GM21515 (cell line): ENCODE data around the gene ANKRD9.

Experiments
- ATAC-seq: cut with Tn5 transposase; IDR thresholded peaks from one replicate; pipeline ENCODE4 v1.9.1; 2021; ENCODE audit not compliant: unreplicated experiment

The ANKRD9 gene

GRCh38 chr14:102513899-102514772 is 4.6 kb upstream of the ANKRD9 start:
- ATAC-seq = no peak

GRCh38 chr14:102512793-102513300 is 3.3 kb upstream of the ANKRD9 start:
- ATAC-seq = no peak

GRCh38 chr14:102511538-102511937 is 2.0 kb upstream of the ANKRD9 start:
- no peak for ATAC-seq

GRCh38 chr14:102510616-102511520 is 1.3 kb upstream of the ANKRD9 start:
- ATAC-seq = no peak

GRCh38 chr14:102508774-102509745 is 516 bp downstream of the ANKRD9 start:
- ATAC-seq = peak; percentile 14

GRCh38 chr14:102508410-102508773 is 1.2 kb downstream of the ANKRD9 start:
- no peak for ATAC-seq

GRCh38 chr14:102507857-102508312 is 1.7 kb downstream of the ANKRD9 start:
- no peak for ATAC-seq

GRCh38 chr14:102507081-102507856 is 2.3 kb downstream of the ANKRD9 start:
- no peak for ATAC-seq

- ATAC-seq = no peak
These were observed 3.0 kb downstream of the ANKRD9 start for GRCh38 chr14:102506626-102506925.

- ATAC-seq = no peak
These were observed 3.6 kb downstream of the ANKRD9 start for GRCh38 chr14:102505775-102506625.

GRCh38 chr14:102505000-102505619 is 4.5 kb downstream of the ANKRD9 start:
- no peak for ATAC-seq

- no peak for ATAC-seq
These were observed 5.1 kb downstream of the ANKRD9 start for GRCh38 chr14:102504328-102504999.

GRCh38 chr14:102503641-102504327 is 5.8 kb downstream of the ANKRD9 start:
- ATAC-seq = no peak

- ATAC-seq = no peak
These were observed 7.0 kb downstream of the ANKRD9 start for GRCh38 chr14:102502571-102502970.

- ATAC-seq = no peak
These were observed 7.7 kb downstream of the ANKRD9 start for GRCh38 chr14:102501751-102502315.

- ATAC-seq = no peak
These were observed 8.9 kb downstream of the ANKRD9 start for GRCh38 chr14:102500713-102501112.

GRCh38 chr14:102500158-102500662 is 9.4 kb downstream of the ANKRD9 start:
- ATAC-seq = no peak
